Esophagus squamous epithelium (tissue), 4 donors: Measurements from ENCODE around the gene NPAS2.

ENCODE experiments used
- POLR2A ChIP-seq, 4 donors: fragments of 450-650 bp; IDR thresholded peaks; one replicate each; pipeline ENCODE4 v1.6.1; 2017; ENCODE audit warnings: antibody characterized with exemption in 4 of 4, mild to moderate bottlenecking in 4 of 4, moderate library complexity in 3 of 4
- TF ChIP-seq, protein P1 (sequence below), 6 experiments: fragments of 450-650 bp in 4 of 6; fragments of 200-600 bp in 2 of 6; sonication (generic) in 2 of 6; IDR thresholded peaks; one replicate each; pipeline ENCODE4 v1.5.1; 2016 to 2019; ENCODE audit warnings: antibody characterized with exemption in 6 of 6, mild to moderate bottlenecking in 4 of 6, moderate library complexity in 4 of 6

DNA sequence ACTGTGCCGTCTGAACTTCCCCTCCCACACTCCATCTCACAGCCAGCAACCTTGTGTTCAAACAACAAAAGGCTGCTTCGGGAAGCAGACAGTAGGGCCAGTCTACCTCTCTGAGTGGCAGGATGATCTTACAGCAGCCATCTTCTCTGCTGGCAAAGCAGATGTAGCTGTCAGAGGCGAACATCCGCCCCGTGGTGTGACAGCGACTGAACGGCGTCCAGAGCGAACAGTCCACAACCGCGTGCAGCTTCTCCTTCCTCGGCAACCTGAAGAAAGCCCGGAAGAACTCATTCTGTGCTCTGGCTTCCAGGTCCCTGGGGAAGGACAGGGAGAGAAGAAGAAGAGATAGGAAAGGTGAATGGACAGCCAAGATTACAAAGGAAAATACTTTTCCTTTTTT lies 220.1 kb downstream of the NPAS2 start:
- TF ChIP-seq, protein P1, sequence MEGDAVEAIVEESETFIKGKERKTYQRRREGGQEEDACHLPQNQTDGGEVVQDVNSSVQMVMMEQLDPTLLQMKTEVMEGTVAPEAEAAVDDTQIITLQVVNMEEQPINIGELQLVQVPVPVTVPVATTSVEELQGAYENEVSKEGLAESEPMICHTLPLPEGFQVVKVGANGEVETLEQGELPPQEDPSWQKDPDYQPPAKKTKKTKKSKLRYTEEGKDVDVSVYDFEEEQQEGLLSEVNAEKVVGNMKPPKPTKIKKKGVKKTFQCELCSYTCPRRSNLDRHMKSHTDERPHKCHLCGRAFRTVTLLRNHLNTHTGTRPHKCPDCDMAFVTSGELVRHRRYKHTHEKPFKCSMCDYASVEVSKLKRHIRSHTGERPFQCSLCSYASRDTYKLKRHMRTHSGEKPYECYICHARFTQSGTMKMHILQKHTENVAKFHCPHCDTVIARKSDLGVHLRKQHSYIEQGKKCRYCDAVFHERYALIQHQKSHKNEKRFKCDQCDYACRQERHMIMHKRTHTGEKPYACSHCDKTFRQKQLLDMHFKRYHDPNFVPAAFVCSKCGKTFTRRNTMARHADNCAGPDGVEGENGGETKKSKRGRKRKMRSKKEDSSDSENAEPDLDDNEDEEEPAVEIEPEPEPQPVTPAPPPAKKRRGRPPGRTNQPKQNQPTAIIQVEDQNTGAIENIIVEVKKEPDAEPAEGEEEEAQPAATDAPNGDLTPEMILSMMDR (IDR thresholded peaks at IDR 0.05), result no peak
- TF ChIP-seq POLR2A (IDR thresholded peaks at IDR 0.05), result no peak
